AG04450 (cell line): Measurements from ENCODE around the gene STPG2. TPM values are rescaled to one million over a fixed set of nuclear protein-coding genes. Genes with fewer than 3 reads are reported as not detected.

Experiments used
- CTCF ChIA-PET: fragments of 300-600, 350-600 bp; formaldehyde crosslinking; extraction: SDS; loops from one replicate; lab custom pipeline; 2022; ENCODE audit warnings: antibody characterized with exemption, inconsistent platforms; lab: Charles Lee
- POLR2A ChIA-PET: fragments of 350-600 bp; formaldehyde crosslinking; extraction: SDS; loops from one replicate; lab custom pipeline; 2021; ENCODE audit warnings: antibody characterized with exemption, inconsistent platforms; lab: Yijun Ruan, JAX
- DNase-seq: peaks from one replicate; pipeline ENCODE4 v3.0.0-alpha.2; 2011; ENCODE audit warnings: low read depth, low spot score
- H3K27ac ChIP-seq: one replicate; pipeline ENCODE4 v1.5.1; 2012; ENCODE audit warnings: low read depth, low read length, control low read depth
- H3K27me3 ChIP-seq: one replicate; pipeline ENCODE4 v1.6.0; 2012; ENCODE audit warnings: low read length; ENCODE audit not compliant: control insufficient read depth, insufficient read depth
- H3K4me3 ChIP-seq: 2 replicates; pipeline ENCODE4 v1.5.1; 2011; ENCODE audit warnings: mild to moderate bottlenecking, low read depth, low read length, control low read depth
- H3K9me3 ChIP-seq: 2 replicates; pipeline ENCODE4 v1.5.1; 2012; ENCODE audit warnings: low read length; ENCODE audit not compliant: control insufficient read depth, insufficient read depth
- CTCF ChIP-seq: IDR thresholded peaks from 2 replicates; pipeline ENCODE4 v1.5.1; 2011; ENCODE audit warnings: low read depth, low read length, control low read depth, inconsistent platforms
- polyA plus RNA-seq: library from polyadenylated mRNA; depleted of rRNA; stranded (reverse); fragments of >200 nt; gene quantifications from 2 replicates; pipeline ENCODE4 v1.2.3, GENCODE V29; 2011

STPG2 gene
- polyA plus RNA-seq, 1 experiment: not detected

GRCh38 chr4:97978791-97979488 lies 164.3 kb downstream of the STPG2 start:
- H3K27me3 ChIP-seq: no peaks in the 10 kb centered on the region
- H3K9me3 ChIP-seq: peaks cover 1% of the 10 kb centered on the region
- no peak for TF ChIP-seq CTCF
- H3K27ac ChIP-seq: no peak overlapping the region
- no peak overlapping the region for H3K4me3 ChIP-seq
- ChIA-PET CTCF (no interaction called here), POLR2A (no interaction called here)
- no peak for DNase-seq

GRCh38 chr4:97953171-97953941 lies 189.9 kb downstream of the STPG2 start:
- Histone ChIP-seq H3K9me3 (peaks cover 18% of the 10 kb centered on the region), H3K27me3 (no peaks in the 10 kb centered on the region), H3K4me3 (no peak overlapping the region), H3K27ac (no peak overlapping the region)
- TF ChIP-seq CTCF: no peak
- POLR2A ChIA-PET: no interaction called here
- CTCF ChIA-PET: no interaction called here
- no peak for DNase-seq

DNA sequence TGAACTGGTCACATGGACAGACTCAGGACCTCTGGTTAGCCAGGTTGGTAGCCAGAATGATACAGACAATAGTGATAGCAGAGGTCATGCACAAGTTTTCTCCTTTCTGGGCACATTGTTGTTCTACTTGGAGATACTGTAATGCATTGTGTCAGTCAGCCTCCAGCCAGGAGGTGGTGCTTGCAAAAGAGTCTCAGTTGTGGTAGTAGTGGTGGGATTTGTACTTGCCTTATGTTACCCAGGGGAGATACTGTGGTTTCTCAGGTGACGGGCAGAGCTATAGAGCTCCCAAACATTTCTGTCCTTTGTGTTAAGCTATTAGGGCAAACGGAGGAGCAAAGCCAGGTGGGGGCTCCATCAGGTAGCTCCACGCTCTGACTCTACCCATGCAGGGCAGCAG lies 190.5 kb downstream of the STPG2 start:
- CTCF ChIA-PET: no interaction called here
- DNase-seq: no peak
- H3K27me3 ChIP-seq: no peaks in the 10 kb centered on the region
- POLR2A ChIA-PET: no interaction called here
- H3K4me3 ChIP-seq: no peak overlapping the region
- no peak overlapping the region for H3K27ac ChIP-seq
- peaks cover 15% of the 10 kb centered on the region for H3K9me3 ChIP-seq
- no peak for TF ChIP-seq CTCF

GRCh38 chr4:97950836-97951235 lies 192.4 kb downstream of the STPG2 start:
- no peak for TF ChIP-seq CTCF
- DNase-seq: no peak
- H3K27ac ChIP-seq: no peak overlapping the region
- no peaks in the 10 kb centered on the region for H3K27me3 ChIP-seq
- peaks cover 15% of the 10 kb centered on the region for H3K9me3 ChIP-seq
- ChIA-PET POLR2A (no interaction called here), CTCF (no interaction called here)
- no peak overlapping the region for H3K4me3 ChIP-seq

DNA sequence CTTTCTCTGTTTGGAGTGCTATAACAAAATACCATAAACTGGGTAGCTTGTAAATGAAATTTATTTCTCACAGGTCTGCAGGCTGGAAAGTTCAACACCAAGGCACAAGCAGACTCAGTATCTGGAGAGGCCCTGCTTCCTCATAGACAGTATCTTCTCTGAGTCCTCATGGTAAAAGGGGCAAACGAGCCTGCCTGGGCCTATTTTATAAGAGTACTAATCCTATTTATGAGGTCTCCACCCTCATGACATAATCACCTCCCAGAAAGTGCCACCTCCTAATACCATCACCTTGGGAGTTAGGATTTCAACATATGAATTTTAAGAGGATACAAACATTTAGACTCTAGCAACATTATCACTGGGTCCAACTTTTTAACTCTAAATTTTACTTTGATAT lies 200.3 kb downstream of the STPG2 start:
- no peak overlapping the region for H3K4me3 ChIP-seq
- CTCF ChIA-PET: no interaction called here
- H3K27me3 ChIP-seq: no peaks in the 10 kb centered on the region
- no peak for DNase-seq
- POLR2A ChIA-PET: no interaction called here
- peaks cover 8% of the 10 kb centered on the region for H3K9me3 ChIP-seq
- no peak for TF ChIP-seq CTCF
- H3K27ac ChIP-seq: no peak overlapping the region
